ENCODE measurements around the gene ULBP1. TPM values are rescaled to one million over a fixed set of nuclear protein-coding genes. Genes with fewer than 3 reads are reported as not detected.
A peak's percentile ranks its signal among the peaks of the same experiment; 100 is the strongest.

The ULBP1 gene
- total RNA-seq, 1 experiment from 2014 or later: 1.6 TPM

DNA sequence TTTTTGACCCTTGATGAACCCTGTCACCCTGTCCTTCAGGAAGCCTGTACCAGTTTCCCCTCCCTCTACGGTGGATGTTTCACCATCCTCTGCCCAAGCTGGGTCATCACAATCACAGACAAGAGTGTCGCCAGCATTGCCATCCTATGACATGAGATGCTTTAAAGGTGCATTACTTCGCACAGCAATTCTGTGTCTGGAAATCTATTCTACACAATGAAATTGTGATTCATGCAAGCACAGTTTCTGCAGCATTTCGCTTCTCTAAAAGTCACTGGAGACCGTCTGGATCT, 24.4 kb upstream of the ULBP1 start:
- Histone ChIP-seq H2BK15ac (ENCODE audit: low read depth, low read length) (no peak overlapping the region), H3K79me2 (ENCODE audit: insufficient read depth, low read length) (no peaks in the 10 kb centered on the region), H3K27me3 (ENCODE audit: insufficient read depth, low read length) (peaks cover 84% of the 10 kb centered on the region), H3T11ph (ENCODE audit: low read length) (no peak overlapping the region), H3K14ac (ENCODE audit: insufficient read depth, low read length) (no peak overlapping the region), H3K23me2 (ENCODE audit: insufficient read length, low read depth, low read length, poor library complexity, severe bottlenecking) (peaks cover 20% of the 10 kb centered on the region), H4K5ac (ENCODE audit: insufficient read length, low read depth, low read length) (no peak overlapping the region), H2BK5ac (ENCODE audit: insufficient read length, low read length) (no peak overlapping the region), H2BK120ac (ENCODE audit: low read depth, low read length, poor library complexity, severe bottlenecking) (no peak overlapping the region), H3K56ac (ENCODE audit: insufficient read length, low read depth, low read length) (no peak overlapping the region), H2AK5ac (ENCODE audit: insufficient read length, low read length) (no peak overlapping the region), H3K9me3 (ENCODE audit: control insufficient read depth, low read depth, low read length) (no peaks in the 10 kb centered on the region), H3K4me2 (ENCODE audit: insufficient read depth, insufficient read length, low read length) (no peak overlapping the region), H4K8ac (replicated peaks; ENCODE audit: insufficient read length, low read depth, low read length) (no peak overlapping the region), H3K9ac (ENCODE audit: extremely low read depth, insufficient read length, low read length) (no peak overlapping the region), H3K27ac (ENCODE audit: insufficient read length, low read depth, low read length) (no peak overlapping the region), H2BK20ac (ENCODE audit: low read depth, low read length, poor library complexity, severe bottlenecking) (no peak overlapping the region), H3K23ac (ENCODE audit: insufficient read length, low read depth, low read length) (no peak overlapping the region), H3K18ac (ENCODE audit: insufficient read length, low read depth, low read length) (no peak overlapping the region), H3K4ac (ENCODE audit: low read depth, low read length) (no peak overlapping the region), H3K4me1 (ENCODE audit: insufficient read depth, low read length) (no peaks in the 10 kb centered on the region), H2BK12ac (ENCODE audit: insufficient read length, low read depth, low read length) (no peak overlapping the region), H2AFZ (ENCODE audit: low read length) (no peak overlapping the region), H3K79me1 (ENCODE audit: insufficient read depth, low read depth, low read length, poor library complexity, severe bottlenecking) (no peaks in the 10 kb centered on the region), H4K91ac (ENCODE audit: insufficient read length, low read depth, low read length) (no peak overlapping the region), H4K20me1 (ENCODE audit: control insufficient read depth, insufficient read depth, insufficient read length) (no peaks in the 10 kb centered on the region)
- TF ChIP-seq, protein P1, sequence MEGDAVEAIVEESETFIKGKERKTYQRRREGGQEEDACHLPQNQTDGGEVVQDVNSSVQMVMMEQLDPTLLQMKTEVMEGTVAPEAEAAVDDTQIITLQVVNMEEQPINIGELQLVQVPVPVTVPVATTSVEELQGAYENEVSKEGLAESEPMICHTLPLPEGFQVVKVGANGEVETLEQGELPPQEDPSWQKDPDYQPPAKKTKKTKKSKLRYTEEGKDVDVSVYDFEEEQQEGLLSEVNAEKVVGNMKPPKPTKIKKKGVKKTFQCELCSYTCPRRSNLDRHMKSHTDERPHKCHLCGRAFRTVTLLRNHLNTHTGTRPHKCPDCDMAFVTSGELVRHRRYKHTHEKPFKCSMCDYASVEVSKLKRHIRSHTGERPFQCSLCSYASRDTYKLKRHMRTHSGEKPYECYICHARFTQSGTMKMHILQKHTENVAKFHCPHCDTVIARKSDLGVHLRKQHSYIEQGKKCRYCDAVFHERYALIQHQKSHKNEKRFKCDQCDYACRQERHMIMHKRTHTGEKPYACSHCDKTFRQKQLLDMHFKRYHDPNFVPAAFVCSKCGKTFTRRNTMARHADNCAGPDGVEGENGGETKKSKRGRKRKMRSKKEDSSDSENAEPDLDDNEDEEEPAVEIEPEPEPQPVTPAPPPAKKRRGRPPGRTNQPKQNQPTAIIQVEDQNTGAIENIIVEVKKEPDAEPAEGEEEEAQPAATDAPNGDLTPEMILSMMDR (conservative IDR thresholded peaks at IDR 0.05): no peak
- Mint-ChIP-seq H3K4me1 (peaks cover 12 to 14% of the 10 kb centered on the region in 2 experiments), H3K9me3 (peaks cover 0 to 9% of the 10 kb centered on the region in 2 experiments; a peak in 2 of 5 replicates), H3K4me3 (peak overlapping the region; percentile 49 to 72; a peak in 4 of 5 replicates), H3K27ac (no peak overlapping the region), H3K36me3 (ENCODE audit: insufficient read depth in 1 of 3, low read depth in 3 of 3) (peaks cover 0 to 4% (median 3%) of the 10 kb centered on the region in 3 experiments; a peak in 3 of 7 replicates), H3K27me3 (ENCODE audit: low read depth) (peaks cover 100% of the 10 kb centered on the region)
- DNase-seq: no peak
- no CpG with 5 or more reads among the region's 5 CpGs for WGBS (ENCODE audit: extremely low coverage, insufficient read length, low lambda C conversion rate)

Data from H9 (cell line).